ENCODE results near the gene SGO2. TPM values are rescaled to one million over a fixed set of nuclear protein-coding genes. Genes with fewer than 3 reads are reported as not detected.
"Not testable (repeated sequence)": the region's sequence is repeated elsewhere in the genome, so short reads cannot be mapped to it uniquely, and the experiment has no call there.

The SGO2 gene
- total and polyA plus RNA-seq, 3 donors from 2014 or later = 11.9 to 46.0 (median 25.1) TPM

GRCh38 chr2:200609028-200609614 is 83.1 kb downstream of the SGO2 start:
- Histone ChIP-seq H3K27ac (no peak overlapping the region), H3K4me1 (no peaks in the 10 kb centered on the region), H3K27me3 (no peaks in the 10 kb centered on the region), H3K4me3 (no peak overlapping the region), H3K9me3 (no peaks in the 10 kb centered on the region), H3K36me3 (ENCODE audit: low read depth, missing control alignments) (no peaks in the 10 kb centered on the region)
- TF ChIP-seq CTCF (IDR thresholded peaks at IDR 0.05) (no peak), POLR2A (IDR thresholded peaks at IDR 0.05) (no peak)
- intact Hi-C loops (cut with DNase I; ENCODE audit: low total_unique reads) = no loop called here
- DNase-seq = no peak

DNA sequence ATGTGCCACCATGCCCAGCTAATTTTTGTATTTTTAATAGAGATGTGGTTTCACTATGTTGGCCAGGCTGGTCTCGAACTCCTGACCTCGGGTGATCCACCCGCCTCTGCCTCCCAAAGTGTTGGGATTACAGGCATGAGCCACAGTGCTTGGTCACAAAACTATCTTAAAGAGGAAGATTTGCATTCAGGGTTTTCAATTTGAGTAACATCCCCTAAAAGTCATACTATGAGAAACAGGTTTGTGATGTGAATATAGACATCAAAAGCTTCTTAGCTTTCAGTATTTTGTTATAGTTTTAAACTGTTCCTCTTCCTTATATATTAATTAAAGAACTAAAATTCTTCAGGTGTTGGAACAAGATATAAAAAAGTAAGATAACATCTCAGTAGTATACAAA is 84.2 kb downstream of the SGO2 start:
- H3K27ac ChIP-seq; H3K4me3 ChIP-seq; DNase-seq; H3K36me3 ChIP-seq (ENCODE audit: low read depth, missing control alignments); intact Hi-C loops (cut with DNase I; ENCODE audit: low total_unique reads); H3K27me3 ChIP-seq; H3K9me3 ChIP-seq; H3K4me1 ChIP-seq: not testable (repeated sequence)
- WGBS, 2 donors = 89 to 92% methylated on average over 3 of the region's 3 CpGs

GRCh38 chr2:200613692-200614091 is 87.7 kb downstream of the SGO2 start:
- no peak overlapping the region for H3K4me3 ChIP-seq
- no peak overlapping the region for H3K27ac ChIP-seq
- no peaks in the 10 kb centered on the region for H3K27me3 ChIP-seq
- H3K9me3 ChIP-seq = no peaks in the 10 kb centered on the region
- TF ChIP-seq CTCF (IDR thresholded peaks at IDR 0.05) (no peak), POLR2A (IDR thresholded peaks at IDR 0.05) (no peak)
- no peaks in the 10 kb centered on the region for H3K36me3 ChIP-seq (ENCODE audit: low read depth, missing control alignments)
- 85 to 93% methylated on average over 4 of the region's 4 CpGs for WGBS, 2 donors
- no peak for DNase-seq
- no peaks in the 10 kb centered on the region for H3K4me1 ChIP-seq
- intact Hi-C loops (cut with DNase I; ENCODE audit: low total_unique reads) = no loop called here

GRCh38 chr2:200614249-200614648 is 88.2 kb downstream of the SGO2 start:
- Histone ChIP-seq H3K4me1 (no peaks in the 10 kb centered on the region), H3K36me3 (ENCODE audit: low read depth, missing control alignments) (no peaks in the 10 kb centered on the region), H3K27ac (no peak overlapping the region), H3K27me3 (no peaks in the 10 kb centered on the region), H3K4me3 (no peak overlapping the region), H3K9me3 (no peaks in the 10 kb centered on the region)
- no peak for TF ChIP-seq CTCF (IDR thresholded peaks at IDR 0.05)
- no peak for TF ChIP-seq POLR2A (IDR thresholded peaks at IDR 0.05)
- no peak for DNase-seq
- intact Hi-C loops (cut with DNase I; ENCODE audit: low total_unique reads) = no loop called here
- WGBS, 2 donors = 91 to 98% methylated on average over 2 of the region's 2 CpGs

DNA sequence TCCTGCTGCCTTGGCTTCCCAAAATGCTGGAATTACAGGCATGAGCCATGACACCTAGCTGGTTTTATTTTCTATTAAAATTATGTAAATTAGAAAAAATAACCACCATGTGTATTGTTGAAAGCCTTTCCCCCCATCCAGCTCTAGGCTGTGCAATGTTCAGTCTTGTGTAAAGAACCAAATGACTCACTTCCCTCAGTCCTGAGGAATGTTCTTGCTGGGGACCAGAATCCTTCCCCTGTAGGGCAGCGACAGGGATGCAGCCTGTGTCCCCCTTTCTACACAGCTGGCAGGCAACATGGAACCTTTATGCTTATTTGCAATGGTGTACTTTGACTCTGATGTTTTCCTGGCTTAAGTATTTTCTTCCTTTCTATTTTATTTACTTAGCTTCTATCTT is 89.2 kb downstream of the SGO2 start:
- TF ChIP-seq POLR2A (IDR thresholded peaks at IDR 0.05) (no peak), CTCF (IDR thresholded peaks at IDR 0.05) (no peak)
- no peak for DNase-seq
- Histone ChIP-seq H3K36me3 (ENCODE audit: low read depth, missing control alignments) (no peaks in the 10 kb centered on the region), H3K27ac (no peak overlapping the region), H3K27me3 (no peaks in the 10 kb centered on the region), H3K4me1 (no peaks in the 10 kb centered on the region), H3K9me3 (no peaks in the 10 kb centered on the region), H3K4me3 (no peak overlapping the region)
- intact Hi-C loops (cut with DNase I; ENCODE audit: low total_unique reads) = no loop called here
- 87 to 88% methylated on average over 1 of the region's 1 CpG for WGBS, 2 donors
